VCaP (cell line): ENCODE results near the gene TNFRSF25.
"Not testable (repeated sequence)": the region's sequence is repeated elsewhere in the genome, so short reads cannot be mapped to it uniquely, and the experiment has no call there.

Experiments used
- H3K27ac ChIP-seq: fragments of 450-650 bp; 2 replicates; pipeline ENCODE4 v1.5.1; 2017
- TF ChIP-seq, protein P1 (sequence below): fragments of 450-650 bp; conservative IDR thresholded peaks from 2 replicates; pipeline ENCODE4 v1.5.1; 2017; ENCODE audit warnings: mild to moderate bottlenecking, moderate library complexity

TNFRSF25 gene

DNA sequence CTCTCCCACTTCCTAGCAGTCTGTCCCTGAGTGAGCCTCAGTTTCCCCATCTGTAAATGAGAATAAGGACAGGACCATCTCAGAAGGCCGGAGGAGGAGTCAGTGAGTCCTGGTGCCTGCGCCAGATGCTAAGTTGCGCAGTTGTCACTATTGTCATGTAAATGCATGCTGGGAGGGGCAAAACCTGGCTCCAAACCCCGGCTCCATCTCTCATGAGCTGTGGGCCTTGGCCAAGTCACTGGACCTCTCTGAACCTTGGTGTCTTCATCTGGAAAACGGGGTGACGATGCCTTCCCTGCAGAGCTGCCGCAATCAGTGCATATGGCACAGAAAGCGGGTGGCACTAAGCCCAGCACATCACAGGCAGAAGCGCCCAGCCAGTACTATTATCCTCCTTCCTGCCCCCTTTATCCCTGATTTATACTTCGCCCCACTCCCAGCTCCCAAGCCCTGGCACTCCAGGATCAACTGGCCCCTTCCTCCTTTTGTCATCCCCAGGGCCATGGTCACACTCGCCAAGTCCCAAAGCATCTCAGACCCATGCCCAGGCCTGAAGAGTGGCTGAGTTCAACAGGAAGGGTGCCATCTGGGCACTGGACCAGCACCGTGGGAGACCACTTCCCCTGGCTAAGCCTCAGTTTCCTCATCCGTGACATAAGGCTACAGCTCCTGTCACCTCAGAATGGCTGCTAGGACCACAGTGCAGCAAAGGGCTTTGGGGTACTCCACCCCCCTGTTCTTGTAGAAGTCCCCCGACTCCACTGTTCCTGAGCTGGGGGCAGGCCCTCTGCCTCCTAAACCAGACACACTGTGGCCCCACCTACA is 29.8 kb upstream of the TNFRSF25 start:
- TF ChIP-seq, protein P1, sequence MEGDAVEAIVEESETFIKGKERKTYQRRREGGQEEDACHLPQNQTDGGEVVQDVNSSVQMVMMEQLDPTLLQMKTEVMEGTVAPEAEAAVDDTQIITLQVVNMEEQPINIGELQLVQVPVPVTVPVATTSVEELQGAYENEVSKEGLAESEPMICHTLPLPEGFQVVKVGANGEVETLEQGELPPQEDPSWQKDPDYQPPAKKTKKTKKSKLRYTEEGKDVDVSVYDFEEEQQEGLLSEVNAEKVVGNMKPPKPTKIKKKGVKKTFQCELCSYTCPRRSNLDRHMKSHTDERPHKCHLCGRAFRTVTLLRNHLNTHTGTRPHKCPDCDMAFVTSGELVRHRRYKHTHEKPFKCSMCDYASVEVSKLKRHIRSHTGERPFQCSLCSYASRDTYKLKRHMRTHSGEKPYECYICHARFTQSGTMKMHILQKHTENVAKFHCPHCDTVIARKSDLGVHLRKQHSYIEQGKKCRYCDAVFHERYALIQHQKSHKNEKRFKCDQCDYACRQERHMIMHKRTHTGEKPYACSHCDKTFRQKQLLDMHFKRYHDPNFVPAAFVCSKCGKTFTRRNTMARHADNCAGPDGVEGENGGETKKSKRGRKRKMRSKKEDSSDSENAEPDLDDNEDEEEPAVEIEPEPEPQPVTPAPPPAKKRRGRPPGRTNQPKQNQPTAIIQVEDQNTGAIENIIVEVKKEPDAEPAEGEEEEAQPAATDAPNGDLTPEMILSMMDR, result no peak
- no peak overlapping the region for H3K27ac ChIP-seq

DNA sequence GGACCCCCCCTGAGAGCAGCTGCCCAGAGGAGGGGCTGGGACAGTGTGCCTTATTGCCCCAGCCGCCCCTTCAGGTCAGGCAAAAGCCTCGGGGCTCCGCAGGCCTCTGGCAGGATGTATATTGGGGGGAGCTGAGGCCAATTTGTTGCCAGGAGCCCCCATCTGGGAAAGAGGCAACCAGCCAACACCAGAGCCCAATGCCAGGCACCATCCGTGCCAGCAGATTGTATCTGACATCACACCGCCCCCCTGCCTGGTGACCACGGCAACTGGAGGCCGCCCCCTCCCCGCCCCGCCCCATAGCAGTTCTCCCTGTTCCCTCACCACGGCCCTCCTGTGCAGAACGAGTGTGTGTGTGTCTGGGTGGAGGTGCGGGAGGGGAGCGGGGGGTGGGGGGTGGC is 29.1 kb upstream of the TNFRSF25 start:
- H3K27ac ChIP-seq, result no peak overlapping the region
- TF ChIP-seq, protein P1, result no peak

DNA sequence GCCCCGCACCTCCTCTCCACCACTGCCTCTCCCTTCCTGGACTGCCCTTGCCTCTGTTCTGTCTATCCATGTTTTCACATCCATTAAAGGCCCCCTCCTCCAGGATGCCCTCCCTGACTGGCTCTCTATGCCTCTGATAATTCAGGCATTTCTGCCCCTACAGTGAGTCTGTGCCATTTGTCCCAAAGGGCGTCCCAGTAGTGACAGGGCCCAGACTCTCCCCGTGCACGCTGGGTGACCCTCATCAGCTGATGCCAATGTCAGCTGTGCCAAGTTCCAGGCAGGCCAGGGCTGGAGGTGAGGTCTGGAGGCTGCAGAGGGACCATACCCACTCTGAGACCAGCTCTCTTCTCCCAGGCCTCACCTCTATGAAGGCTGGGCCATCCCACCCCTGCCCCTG is 28.7 kb upstream of the TNFRSF25 start:
- no peak overlapping the region for H3K27ac ChIP-seq
- TF ChIP-seq, protein P1, result no peak

DNA sequence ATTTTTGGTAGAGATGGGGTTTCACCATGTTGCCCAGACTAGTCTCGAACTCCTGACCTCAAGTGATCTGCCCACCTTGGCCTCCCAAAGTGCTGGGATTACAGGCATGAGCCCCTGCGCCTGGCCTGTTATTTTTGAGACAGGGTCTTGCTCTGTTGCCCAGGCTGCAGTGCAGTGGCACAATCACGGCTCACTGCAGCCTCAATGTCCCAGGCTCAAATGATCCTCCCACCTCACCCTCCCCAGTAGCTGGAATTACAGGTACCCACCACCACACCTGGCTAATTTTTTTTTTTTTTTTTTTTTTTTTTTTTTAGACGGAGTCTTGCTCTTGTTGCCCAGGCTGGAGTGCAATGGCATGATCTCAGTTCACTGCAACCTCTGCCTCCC is 27.9 kb upstream of the TNFRSF25 start:
- H3K27ac ChIP-seq, result not testable (repeated sequence)

DNA sequence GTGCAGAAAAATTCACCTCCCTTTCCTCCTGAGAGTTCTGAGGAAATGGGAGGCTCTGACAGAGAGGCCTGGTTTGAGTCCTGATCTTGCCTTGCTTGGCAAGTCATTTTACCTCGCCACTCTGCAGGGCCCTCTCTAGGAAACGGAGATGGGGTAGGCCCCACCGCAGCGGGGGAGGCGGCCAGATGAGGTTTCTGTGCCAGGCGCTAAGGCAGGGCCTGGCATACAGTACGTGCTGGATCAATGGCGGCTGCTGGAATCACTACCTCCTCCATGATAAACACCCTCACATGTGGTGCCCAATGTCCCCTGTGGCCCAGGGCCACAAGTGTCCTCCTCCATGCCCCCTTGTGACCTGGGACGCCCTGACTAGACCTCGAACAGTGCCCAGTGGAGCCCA is 26.0 kb upstream of the TNFRSF25 start:
- TF ChIP-seq, protein P1, result no peak
- 0 out of 2 replicates have a peak overlapping the region, but pooled peaks have one; percentile 87 for H3K27ac ChIP-seq

DNA sequence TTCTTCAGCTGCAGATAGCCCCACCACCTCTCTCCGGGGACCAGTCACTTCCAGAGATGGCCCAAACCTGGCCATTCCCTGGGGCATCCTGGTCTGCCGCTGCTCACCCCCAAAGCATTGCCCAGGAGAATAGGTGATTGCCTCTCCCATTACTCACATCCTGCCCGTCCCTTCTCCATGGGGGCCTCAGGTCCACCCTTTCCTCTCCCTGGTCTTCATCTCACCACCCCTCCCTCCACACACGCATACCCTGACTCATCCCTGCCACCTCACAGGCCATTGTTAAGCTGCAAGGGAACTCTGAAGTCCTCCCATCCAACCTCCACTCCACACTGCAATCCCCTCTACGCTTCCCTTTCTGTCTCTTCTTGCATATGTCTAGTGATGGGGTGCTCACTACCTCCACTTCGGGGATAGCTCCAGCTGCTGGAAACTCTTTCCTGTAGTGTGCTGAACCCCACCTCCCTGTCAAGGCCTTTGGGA is 25.5 kb upstream of the TNFRSF25 start, which contains the start of gene PLEKHG5:
TSS of gene PLEKHG5 (minus strand) at position 188 of the 483 bp plus-strand sequence. CDS start 14,096 bp downstream, outside the sequence.
- TF ChIP-seq, protein P1, result no peak
- peak within 1 kb of the TSS; percentile 87 for H3K27ac ChIP-seq

DNA sequence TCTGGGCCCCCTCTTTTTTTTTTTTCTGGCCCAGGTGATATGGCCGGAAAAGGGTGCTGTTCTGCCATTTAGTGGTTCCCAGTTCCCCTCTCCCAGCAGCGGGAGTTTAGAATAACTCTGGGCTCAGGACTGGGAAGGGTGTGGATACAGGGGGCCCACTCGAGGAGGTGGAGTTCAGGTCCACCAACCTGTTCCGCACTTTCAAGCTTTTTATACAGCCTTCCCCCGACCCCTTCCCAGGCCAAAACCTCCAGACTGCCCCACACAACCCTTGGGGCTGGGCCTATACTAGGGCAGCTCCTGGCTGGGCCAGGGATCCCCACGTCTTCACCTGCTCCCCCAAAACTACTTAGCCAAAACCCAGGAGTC is 25.1 kb upstream of the TNFRSF25 start:
- peak overlapping the region; percentile 87 for H3K27ac ChIP-seq
- TF ChIP-seq, protein P1, result no peak
